CD4-positive, alpha-beta memory T cell (primary cell): Measurements from ENCODE around the gene RFTN1. TPM values are rescaled to one million over a fixed set of nuclear protein-coding genes. Genes with fewer than 3 reads are reported as not detected.

Experiments used
- CTCF ChIA-PET: fragments of 350-600 bp; sonication (Branson Sonifier 250); formaldehyde crosslinking; loops from one replicate; lab custom pipeline; 2021; ENCODE audit warnings: inconsistent platforms; ENCODE audit not compliant: partially characterized antibody; lab: Charles Lee
- POLR2A ChIA-PET: fragments of 350-600 bp; sonication (Branson Sonifier 250); formaldehyde crosslinking; loops from one replicate; lab custom pipeline; 2021; ENCODE audit not compliant: partially characterized antibody; lab: Charles Lee
- DNase-seq, 5 donors: peaks; one replicate each; pipeline versions ENCODE4 v3.0.0 to v3.0.0-alpha.2; 2020 to 2022; ENCODE audit warnings: mixed read lengths in 1 of 5
- H3K27ac ChIP-seq: one replicate; pipeline ENCODE4 v1.7.0; 2013; ENCODE audit warnings: low read depth, low read length
- H3K27me3 ChIP-seq: 2 replicates; pipeline ENCODE4 v1.7.0; 2013; ENCODE audit warnings: mild to moderate bottlenecking, low read length, moderate library complexity; ENCODE audit not compliant: insufficient read depth
- H3K36me3 ChIP-seq: 2 replicates; pipeline ENCODE4 v1.7.0; 2013; ENCODE audit warnings: mild to moderate bottlenecking, low read length, moderate library complexity; ENCODE audit not compliant: insufficient read depth
- H3K4me1 ChIP-seq: 2 replicates; pipeline ENCODE4 v1.7.0; 2013; ENCODE audit warnings: mild to moderate bottlenecking, low read length, moderate library complexity; ENCODE audit not compliant: insufficient read depth
- H3K4me3 ChIP-seq, 2 donors: one replicate each; pipeline ENCODE4 v1.7.0; 2013; ENCODE audit warnings: low read length in 2 of 2, mild to moderate bottlenecking in 1 of 2
- H3K9me3 ChIP-seq, 2 donors: one replicate each; pipeline ENCODE4 v1.7.0; 2013; ENCODE audit warnings: low read length in 2 of 2, control low read depth in 1 of 2; ENCODE audit not compliant: control insufficient read depth in 1 of 2
- H3K27ac Mint-ChIP-seq, 7 donors: one replicate each; pipeline ENCODE4 v1.8.0; 2020 to 2021; ENCODE audit warnings: mixed read lengths in 7 of 7, mild to moderate bottlenecking in 6 of 7, inconsistent platforms in 3 of 7, moderate library complexity in 3 of 7
- H3K27me3 Mint-ChIP-seq, 2 donors: one replicate each; pipeline ENCODE4 v1.8.0; 2020 to 2021; ENCODE audit warnings: mixed read lengths in 2 of 2
- H3K36me3 Mint-ChIP-seq, 2 donors: one replicate each; pipeline ENCODE4 v1.8.0; 2020 to 2021; ENCODE audit warnings: mixed read lengths in 2 of 2, inconsistent platforms in 1 of 2, mild to moderate bottlenecking in 1 of 2
- H3K4me1 Mint-ChIP-seq, 4 donors: one replicate each; pipeline ENCODE4 v1.8.0; 2020 to 2021; ENCODE audit warnings: mixed read lengths in 4 of 4, mild to moderate bottlenecking in 1 of 4
- H3K4me3 Mint-ChIP-seq, 8 donors: one replicate each; pipeline ENCODE4 v1.8.0; 2020 to 2021; ENCODE audit warnings: mixed read lengths in 8 of 8, mild to moderate bottlenecking in 7 of 8, moderate library complexity in 6 of 8, inconsistent platforms in 3 of 8
- H3K9me3 Mint-ChIP-seq, 8 donors: one replicate each; pipeline ENCODE4 v1.8.0; 2020 to 2021; ENCODE audit warnings: mixed read lengths in 8 of 8, mild to moderate bottlenecking in 5 of 8, inconsistent platforms in 3 of 8, moderate library complexity in 1 of 8
- intact Hi-C: fragments of 100-400 bp; cut with micrococcal nuclease; formaldehyde crosslinking; loops from one replicate; pipeline ENCODE4 v1.15.1; 2023
- polyA plus RNA-seq, 2 donors: library from polyadenylated mRNA; unstranded; fragments of 300-500 nt; fragmentation: Illumina TruSeq; gene quantifications; one replicate each; pipeline ENCODE4 v1.2.3, GENCODE V29; 2021
- total RNA-seq, 2 experiments: library from RNA; stranded (reverse); gene quantifications; one replicate each; pipeline ENCODE4 v1.2.3, GENCODE V29; 2021

The RFTN1 gene
- total and polyA plus RNA-seq, 4 experiments from 2014 or later = 38.3 to 59.7 (median 52.0) TPM

- H3K4me3 Mint-ChIP-seq = peak overlapping the region in 1 of 8 donors; percentile 18
- intact Hi-C loops = no loop called here
- CTCF ChIA-PET = interaction anchor here (2.6 kb wide), 1 partner anchor 33 kb away, joined by 10 read pairs; no protein-coding TSS in a partner anchor
- peaks cover 0 to 2% (median 0%) of the 10 kb centered on the region in 8 donors for H3K9me3 Mint-ChIP-seq
- H3K36me3 ChIP-seq = no peaks in the 10 kb centered on the region
- no peak overlapping the region for H3K27ac ChIP-seq
- no peaks in the 10 kb centered on the region for H3K27me3 ChIP-seq
- no peak overlapping the region for H3K4me3 ChIP-seq
- H3K36me3 Mint-ChIP-seq = peaks cover 31 to 39% of the 10 kb centered on the region in 2 donors
- H3K4me1 Mint-ChIP-seq = peaks cover 50 to 94% (median 72%) of the 10 kb centered on the region in 4 donors
- POLR2A ChIA-PET = interaction anchor here (3.3 kb wide), 1 partner anchor 34 kb away, joined by 22 read pairs; the partner anchor contains the start of gene RFTN1
- no peaks in the 10 kb centered on the region for H3K9me3 ChIP-seq
- H3K27ac Mint-ChIP-seq = peak overlapping the region in 4 of 7 donors; percentile 43 to 87 (median 60)
- peaks cover 67% of the 10 kb centered on the region for H3K4me1 ChIP-seq
- no peak for DNase-seq
- no peaks in the 10 kb centered on the region for H3K27me3 Mint-ChIP-seq
Measured at GRCh38 chr3:16478516-16478915, 35.0 kb downstream of the RFTN1 start.

- H3K4me1 ChIP-seq = peaks cover 57% of the 10 kb centered on the region
- DNase-seq = no peak
- ChIA-PET CTCF (interaction anchor here (2.6 kb wide), 1 partner anchor 34 kb away, joined by 10 read pairs; no protein-coding TSS in a partner anchor), POLR2A (interaction anchor here (1.6 to 3.3 kb wide), 4 partner anchors 10 to 35 kb away, joined by 3 to 22 read pairs (median 6); partner anchors contain the start of gene RFTN1)
- Mint-ChIP-seq H3K4me3 (peak overlapping the region in 1 of 8 donors; percentile 30), H3K27ac (peak overlapping the region in 5 of 7 donors; percentile 55 to 88 (median 72)), H3K4me1 (peaks cover 41 to 84% (median 62%) of the 10 kb centered on the region in 4 donors), H3K27me3 (no peaks in the 10 kb centered on the region), H3K9me3 (peaks cover 0 to 2% (median 0%) of the 10 kb centered on the region in 8 donors), H3K36me3 (peaks cover 38 to 40% of the 10 kb centered on the region in 2 donors)
- no peak overlapping the region for H3K27ac ChIP-seq
- no peaks in the 10 kb centered on the region for H3K9me3 ChIP-seq
- intact Hi-C loops = no loop called here
- no peaks in the 10 kb centered on the region for H3K36me3 ChIP-seq
- no peak overlapping the region for H3K4me3 ChIP-seq
- no peaks in the 10 kb centered on the region for H3K27me3 ChIP-seq
Measured at GRCh38 chr3:16477521-16477920, 36.0 kb downstream of the RFTN1 start.

GRCh38 chr3:16477056-16477455 is 36.4 kb downstream of the RFTN1 start:
- H3K4me3 ChIP-seq = no peak overlapping the region
- intact Hi-C loops = no loop called here
- CTCF ChIA-PET = interaction anchor here (1.0 to 2.6 kb wide), 7 partner anchors 35 to 187 kb away, joined by 3 to 10 read pairs (median 3); no protein-coding TSS in a partner anchor
- Mint-ChIP-seq H3K4me1 (peaks cover 36 to 80% (median 57%) of the 10 kb centered on the region in 4 donors), H3K27ac (peak overlapping the region in 6 of 7 donors; percentile 43 to 94 (median 69)), H3K27me3 (no peaks in the 10 kb centered on the region), H3K36me3 (peaks cover 42 to 44% of the 10 kb centered on the region in 2 donors), H3K4me3 (peak overlapping the region in 2 of 8 donors; percentile 62), H3K9me3 (peaks cover 0 to 2% (median 0%) of the 10 kb centered on the region in 8 donors)
- peaks cover 53% of the 10 kb centered on the region for H3K4me1 ChIP-seq
- H3K27me3 ChIP-seq = no peaks in the 10 kb centered on the region
- no peaks in the 10 kb centered on the region for H3K9me3 ChIP-seq
- POLR2A ChIA-PET = interaction anchor here (0.8 to 3.3 kb wide), 6 partner anchors 9 to 212 kb away, joined by 3 to 22 read pairs (median 4); partner anchors contain the start of genes DPH3, OXNAD1 and RFTN1
- H3K27ac ChIP-seq = peak overlapping the region; percentile 3
- H3K36me3 ChIP-seq = no peaks in the 10 kb centered on the region
- DNase-seq = no peak

GRCh38 chr3:16476636-16477035 is 36.9 kb downstream of the RFTN1 start:
- Mint-ChIP-seq H3K4me3 (peak overlapping the region in 7 of 8 donors; percentile 20 to 75 (median 61)), H3K4me1 (peaks cover 32 to 75% (median 53%) of the 10 kb centered on the region in 4 donors), H3K9me3 (peaks cover 0 to 2% (median 0%) of the 10 kb centered on the region in 8 donors), H3K27ac (peak overlapping the region; percentile 39 to 94 (median 74)), H3K27me3 (no peaks in the 10 kb centered on the region), H3K36me3 (peaks cover 46 to 49% of the 10 kb centered on the region in 2 donors)
- intact Hi-C loops = no loop called here
- CTCF ChIA-PET = interaction anchor here (1.0 to 2.6 kb wide), 7 partner anchors 35 to 186 kb away, joined by 3 to 10 read pairs (median 3); no protein-coding TSS in a partner anchor
- DNase-seq = peak; percentile 20 to 47 (median 39)
- H3K4me1 ChIP-seq = peaks cover 49% of the 10 kb centered on the region
- no peaks in the 10 kb centered on the region for H3K36me3 ChIP-seq
- POLR2A ChIA-PET = interaction anchor here (0.8 to 3.3 kb wide), 8 partner anchors 9 to 212 kb away, joined by 3 to 22 read pairs (median 4); partner anchors contain the start of genes DPH3, OXNAD1 and RFTN1
- H3K27me3 ChIP-seq = no peaks in the 10 kb centered on the region
- no peaks in the 10 kb centered on the region for H3K9me3 ChIP-seq
- H3K27ac ChIP-seq = peak overlapping the region; percentile 3
- H3K4me3 ChIP-seq = no peak overlapping the region

GRCh38 chr3:16475766-16476165 is 37.7 kb downstream of the RFTN1 start:
- peak overlapping the region in 6 of 7 donors; percentile 5 to 91 (median 52) for H3K27ac Mint-ChIP-seq
- Histone ChIP-seq H3K27ac (no peak overlapping the region), H3K27me3 (no peaks in the 10 kb centered on the region), H3K4me3 (no peak overlapping the region), H3K4me1 (peaks cover 40% of the 10 kb centered on the region), H3K36me3 (no peaks in the 10 kb centered on the region), H3K9me3 (no peaks in the 10 kb centered on the region)
- H3K9me3 Mint-ChIP-seq = peaks cover 0 to 3% (median under 1%) of the 10 kb centered on the region in 8 donors
- peaks cover 52 to 57% of the 10 kb centered on the region in 2 donors for H3K36me3 Mint-ChIP-seq
- ChIA-PET POLR2A (interaction anchor here (0.9 to 3.3 kb wide), 7 partner anchors 8 to 183 kb away, joined by 3 to 22 read pairs (median 4); partner anchors contain the start of gene RFTN1), CTCF (interaction anchor here (1.0 to 1.6 kb wide), 2 partner anchors 164 to 185 kb away, joined by 3 to 4 read pairs; no protein-coding TSS in a partner anchor)
- H3K4me3 Mint-ChIP-seq = peak overlapping the region in 3 of 8 donors; percentile 10 to 62 (median 42)
- no peaks in the 10 kb centered on the region for H3K27me3 Mint-ChIP-seq
- DNase-seq = no peak
- peaks cover 23 to 70% (median 46%) of the 10 kb centered on the region in 4 donors for H3K4me1 Mint-ChIP-seq
- intact Hi-C loops = no loop called here

- ChIA-PET CTCF (no interaction called here), POLR2A (no interaction called here)
- Mint-ChIP-seq H3K4me1 (peaks cover 21 to 66% (median 44%) of the 10 kb centered on the region in 4 donors), H3K27ac (peak overlapping the region in 3 of 7 donors; percentile 37 to 63 (median 52)), H3K27me3 (no peaks in the 10 kb centered on the region), H3K36me3 (peaks cover 59 to 61% of the 10 kb centered on the region in 2 donors), H3K9me3 (peaks cover 0 to 9% (median 3%) of the 10 kb centered on the region in 8 donors), H3K4me3 (no peak overlapping the region)
- Histone ChIP-seq H3K9me3 (no peaks in the 10 kb centered on the region), H3K27ac (no peak overlapping the region), H3K36me3 (no peaks in the 10 kb centered on the region), H3K4me1 (peaks cover 32% of the 10 kb centered on the region), H3K27me3 (no peaks in the 10 kb centered on the region), H3K4me3 (no peak overlapping the region)
- intact Hi-C loops = no loop called here
- no peak for DNase-seq
Measured at GRCh38 chr3:16474920-16475319, 38.6 kb downstream of the RFTN1 start.

- Histone ChIP-seq H3K4me1 (peaks cover 35% of the 10 kb centered on the region), H3K4me3 (no peak overlapping the region), H3K27ac (no peak overlapping the region), H3K36me3 (no peaks in the 10 kb centered on the region), H3K9me3 (no peaks in the 10 kb centered on the region), H3K27me3 (no peaks in the 10 kb centered on the region)
- Mint-ChIP-seq H3K4me3 (no peak overlapping the region), H3K9me3 (peaks cover 0 to 9% (median 3%) of the 10 kb centered on the region in 8 donors), H3K27ac (peak overlapping the region in 4 of 7 donors; percentile 22 to 70 (median 34)), H3K4me1 (peaks cover 21 to 65% (median 44%) of the 10 kb centered on the region in 4 donors), H3K36me3 (peaks cover 59 to 64% of the 10 kb centered on the region in 2 donors), H3K27me3 (no peaks in the 10 kb centered on the region)
- intact Hi-C loops = no loop called here
- no peak for DNase-seq
- ChIA-PET CTCF (no interaction called here), POLR2A (no interaction called here)
Measured at GRCh38 chr3:16474216-16474615, 39.3 kb downstream of the RFTN1 start.
